H9 (cell line): ENCODE results near the gene ANKRD23. TPM values are rescaled to one million over a fixed set of nuclear protein-coding genes. Genes with fewer than 3 reads are reported as not detected.

Source experiments
- DNase-seq: peaks from one replicate; pipeline ENCODE4 v3.0.0-alpha.2; 2017
- H2AFZ ChIP-seq: one replicate; pipeline ENCODE4 v1.6.1; 2013; ENCODE audit warnings: mild to moderate bottlenecking, low read length, control low read depth, moderate library complexity
- H2AK5ac ChIP-seq: 2 replicates; pipeline ENCODE4 v1.6.1; 2013; ENCODE audit warnings: low read length, control low read depth, mixed read lengths; ENCODE audit not compliant: insufficient read length
- H2BK120ac ChIP-seq: one replicate; pipeline ENCODE4 v1.6.1; 2013; ENCODE audit warnings: low read depth, mild to moderate bottlenecking, low read length, control low read depth, inconsistent platforms; ENCODE audit not compliant: poor library complexity, severe bottlenecking
- H2BK12ac ChIP-seq: 2 replicates; pipeline ENCODE4 v1.6.1; 2013; ENCODE audit warnings: low read length, control low read depth, mixed read lengths, low read depth; ENCODE audit not compliant: insufficient read length
- H2BK15ac ChIP-seq: 2 replicates; pipeline ENCODE4 v1.6.1; 2013; ENCODE audit warnings: low read depth, low read length, control low read depth
- H2BK20ac ChIP-seq: one replicate; pipeline ENCODE4 v1.6.1; 2013; ENCODE audit warnings: low read depth, mild to moderate bottlenecking, low read length, control low read depth, inconsistent platforms; ENCODE audit not compliant: poor library complexity, severe bottlenecking
- H2BK5ac ChIP-seq: 2 replicates; pipeline ENCODE4 v1.6.1; 2013; ENCODE audit warnings: low read length, control low read depth, mixed read lengths; ENCODE audit not compliant: insufficient read length
- H3K14ac ChIP-seq: 2 replicates; pipeline ENCODE4 v1.6.1; 2013; ENCODE audit warnings: low read length, control low read depth; ENCODE audit not compliant: insufficient read depth
- H3K18ac ChIP-seq: 2 replicates; pipeline ENCODE4 v1.6.1; 2013; ENCODE audit warnings: low read depth, mild to moderate bottlenecking, mixed read lengths, low read length, control low read depth; ENCODE audit not compliant: insufficient read length
- H3K23ac ChIP-seq: 2 replicates; pipeline ENCODE4 v1.6.1; 2013; ENCODE audit warnings: low read length, control low read depth, mixed read lengths, low read depth; ENCODE audit not compliant: insufficient read length
- H3K23me2 ChIP-seq: 2 replicates; pipeline ENCODE4 v1.6.1; 2013; ENCODE audit warnings: low read depth, mild to moderate bottlenecking, mixed read lengths, low read length, control low read depth; ENCODE audit not compliant: insufficient read length, poor library complexity, severe bottlenecking
- H3K27ac ChIP-seq: 2 replicates; pipeline ENCODE4 v1.5.1; 2013; ENCODE audit warnings: low read length, control low read depth, mixed read lengths, low read depth; ENCODE audit not compliant: insufficient read length
- H3K27me3 ChIP-seq: 2 replicates; pipeline ENCODE4 v1.6.1; 2013; ENCODE audit warnings: low read length, control low read depth, inconsistent platforms; ENCODE audit not compliant: insufficient read depth
- H3K4ac ChIP-seq: 2 replicates; pipeline ENCODE4 v1.6.1; 2013; ENCODE audit warnings: low read depth, mild to moderate bottlenecking, control low read depth, inconsistent platforms, low read length, moderate library complexity
- H3K4me1 ChIP-seq: 2 replicates; pipeline ENCODE4 v1.6.1; 2013; ENCODE audit warnings: low read length, control low read depth, inconsistent platforms; ENCODE audit not compliant: insufficient read depth
- H3K4me2 ChIP-seq: 2 replicates; pipeline ENCODE4 v1.6.1; 2013; ENCODE audit warnings: low read length, control low read depth, mixed read lengths; ENCODE audit not compliant: insufficient read length, insufficient read depth
- H3K56ac ChIP-seq: 2 replicates; pipeline ENCODE4 v1.6.1; 2013; ENCODE audit warnings: low read depth, mild to moderate bottlenecking, mixed read lengths, low read length, control low read depth; ENCODE audit not compliant: insufficient read length
- H3K79me1 ChIP-seq: 2 replicates; pipeline ENCODE4 v1.6.1; 2013; ENCODE audit warnings: low read depth, mild to moderate bottlenecking, moderate library complexity, low read length, control low read depth, inconsistent platforms; ENCODE audit not compliant: insufficient read depth, poor library complexity, severe bottlenecking
- H3K79me2 ChIP-seq: 2 replicates; pipeline ENCODE4 v1.6.1; 2013; ENCODE audit warnings: low read length, control low read depth, inconsistent platforms; ENCODE audit not compliant: insufficient read depth
- H3K9ac ChIP-seq: 2 replicates; pipeline ENCODE4 v1.6.1; 2013; ENCODE audit warnings: low read length, control low read depth, mixed read lengths; ENCODE audit not compliant: insufficient read length; ENCODE audit errors: extremely low read depth
- H3K9me3 ChIP-seq: one replicate; pipeline ENCODE4 v1.6.1; 2013; ENCODE audit warnings: low read depth, low read length, inconsistent platforms; ENCODE audit not compliant: control insufficient read depth
- H3T11ph ChIP-seq: one replicate; pipeline ENCODE4 v1.6.1; 2013; ENCODE audit warnings: mild to moderate bottlenecking, low read length, control low read depth, inconsistent platforms
- H4K20me1 ChIP-seq: one replicate; pipeline ENCODE4 v1.6.1; 2013; ENCODE audit not compliant: control insufficient read depth, insufficient read length, insufficient read depth
- H4K5ac ChIP-seq: 2 replicates; pipeline ENCODE4 v1.6.1; 2013; ENCODE audit warnings: low read depth, mild to moderate bottlenecking, mixed read lengths, low read length, control low read depth; ENCODE audit not compliant: insufficient read length
- H4K8ac ChIP-seq: replicated peaks from 2 replicates; pipeline ENCODE4 v1.6.1; 2013; ENCODE audit warnings: low read length, control low read depth, mixed read lengths, low read depth; ENCODE audit not compliant: insufficient read length
- H4K91ac ChIP-seq: 2 replicates; pipeline ENCODE4 v1.6.1; 2013; ENCODE audit warnings: low read depth, mild to moderate bottlenecking, moderate library complexity, mixed read lengths, low read length, control low read depth; ENCODE audit not compliant: insufficient read length
- H3K27ac Mint-ChIP-seq, 3 experiments: 2 replicates in 2 of 3; 3 replicates in 1 of 3; pipeline ENCODE4 v1.8.0; 2020 to 2021; ENCODE audit warnings: mixed read lengths in 3 of 3, mild to moderate bottlenecking in 1 of 3, moderate library complexity in 1 of 3
- H3K27me3 Mint-ChIP-seq: 2 replicates; pipeline ENCODE4 v1.8.0; 2021; ENCODE audit warnings: low read depth, mild to moderate bottlenecking, moderate library complexity, mixed read lengths
- H3K36me3 Mint-ChIP-seq, 3 experiments: 2 replicates in 2 of 3; 3 replicates in 1 of 3; pipeline ENCODE4 v1.8.0; 2020 to 2021; ENCODE audit warnings: low read depth in 3 of 3, mixed read lengths in 3 of 3; ENCODE audit not compliant: insufficient read depth in 1 of 3
- H3K4me1 Mint-ChIP-seq, 2 experiments: 2 replicates each; pipeline ENCODE4 v1.8.0; 2020; ENCODE audit warnings: mixed read lengths in 2 of 2
- H3K4me3 Mint-ChIP-seq, 2 experiments: 2 replicates in 1 of 2; 3 replicates in 1 of 2; pipeline ENCODE4 v1.8.0; 2020 to 2021; ENCODE audit warnings: mild to moderate bottlenecking in 2 of 2, mixed read lengths in 2 of 2, moderate library complexity in 1 of 2
- H3K9me3 Mint-ChIP-seq, 2 experiments: 2 replicates in 1 of 2; 3 replicates in 1 of 2; pipeline ENCODE4 v1.8.0; 2020; ENCODE audit warnings: mild to moderate bottlenecking in 2 of 2, mixed read lengths in 2 of 2, moderate library complexity in 1 of 2
- WGBS: extraction: QIAGEN DNeasy Blood & Tissue Kit; methylation state at CpG from one replicate; pipeline ENCODE4 v1.1.7; 2013; ENCODE audit warnings: missing lambda C conversion rate, low lambda C conversion rate, mixed read lengths; ENCODE audit not compliant: insufficient read length; ENCODE audit errors: extremely low coverage; 5-methylcytosine and 5-hydroxymethylcytosine counted together
- total RNA-seq: library from RNA; stranded (reverse); gene quantifications from 2 replicates; pipeline ENCODE4 v1.2.1, GENCODE V29; 2021
- TF ChIP-seq, protein P1 (sequence below): fragments of 200-600 bp; sonication (generic); conservative IDR thresholded peaks from 3 replicates; pipeline ENCODE4 v1.8.0; 2021; ENCODE audit warnings: antibody characterized with exemption, mild to moderate bottlenecking

ANKRD23 gene
- total RNA-seq, 1 experiment from 2014 or later, result 2.4 TPM

- H3K36me3 Mint-ChIP-seq, result peaks cover 8 to 11% (median 9%) of the 10 kb centered on the region in 3 experiments; a peak in 6 of 7 replicates
- no peaks in the 10 kb centered on the region for H4K20me1 ChIP-seq
- no peak overlapping the region for H2BK12ac ChIP-seq
- no peak overlapping the region for H3T11ph ChIP-seq
- no peaks in the 10 kb centered on the region for H3K23me2 ChIP-seq
- no peak overlapping the region for H3K4me2 ChIP-seq
- H3K27me3 Mint-ChIP-seq, result no peaks in the 10 kb centered on the region; the same call in 1 of the 2 replicates
- H4K8ac ChIP-seq, result no peak overlapping the region
- no peaks in the 10 kb centered on the region for H3K4me1 ChIP-seq
- TF ChIP-seq, protein P1, sequence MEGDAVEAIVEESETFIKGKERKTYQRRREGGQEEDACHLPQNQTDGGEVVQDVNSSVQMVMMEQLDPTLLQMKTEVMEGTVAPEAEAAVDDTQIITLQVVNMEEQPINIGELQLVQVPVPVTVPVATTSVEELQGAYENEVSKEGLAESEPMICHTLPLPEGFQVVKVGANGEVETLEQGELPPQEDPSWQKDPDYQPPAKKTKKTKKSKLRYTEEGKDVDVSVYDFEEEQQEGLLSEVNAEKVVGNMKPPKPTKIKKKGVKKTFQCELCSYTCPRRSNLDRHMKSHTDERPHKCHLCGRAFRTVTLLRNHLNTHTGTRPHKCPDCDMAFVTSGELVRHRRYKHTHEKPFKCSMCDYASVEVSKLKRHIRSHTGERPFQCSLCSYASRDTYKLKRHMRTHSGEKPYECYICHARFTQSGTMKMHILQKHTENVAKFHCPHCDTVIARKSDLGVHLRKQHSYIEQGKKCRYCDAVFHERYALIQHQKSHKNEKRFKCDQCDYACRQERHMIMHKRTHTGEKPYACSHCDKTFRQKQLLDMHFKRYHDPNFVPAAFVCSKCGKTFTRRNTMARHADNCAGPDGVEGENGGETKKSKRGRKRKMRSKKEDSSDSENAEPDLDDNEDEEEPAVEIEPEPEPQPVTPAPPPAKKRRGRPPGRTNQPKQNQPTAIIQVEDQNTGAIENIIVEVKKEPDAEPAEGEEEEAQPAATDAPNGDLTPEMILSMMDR, result no peak
- H3K79me2 ChIP-seq, result no peaks in the 10 kb centered on the region
- H2BK5ac ChIP-seq, result no peak overlapping the region
- no peak overlapping the region for H2AK5ac ChIP-seq
- no peak overlapping the region for H3K27ac Mint-ChIP-seq
- no peak overlapping the region for H4K5ac ChIP-seq
- H3K79me1 ChIP-seq, result no peaks in the 10 kb centered on the region
- no peak overlapping the region for H3K14ac ChIP-seq
- H3K27me3 ChIP-seq, result no peaks in the 10 kb centered on the region
- no peak overlapping the region for H3K27ac ChIP-seq
- H3K56ac ChIP-seq, result no peak overlapping the region
- H3K4me1 Mint-ChIP-seq, result peaks cover 3% of the 10 kb centered on the region in 2 experiments; a peak in 2 of 4 replicates
- H2BK15ac ChIP-seq, result no peak overlapping the region
- no peak overlapping the region for H4K91ac ChIP-seq
- H3K23ac ChIP-seq, result no peak overlapping the region
- no peak overlapping the region for H3K9ac ChIP-seq
- no peak overlapping the region for H2BK20ac ChIP-seq
- H3K9me3 ChIP-seq, result no peaks in the 10 kb centered on the region
- no peak overlapping the region for H2AFZ ChIP-seq
- no peak overlapping the region for H3K4ac ChIP-seq
- no CpG with 5 or more reads among the region's 12 CpGs for WGBS
- H3K18ac ChIP-seq, result no peak overlapping the region
- no peak overlapping the region for H3K4me3 Mint-ChIP-seq
- H2BK120ac ChIP-seq, result no peak overlapping the region
- no peak for DNase-seq
- peaks cover 0 to 4% of the 10 kb centered on the region in 2 experiments; a peak in 1 of 5 replicates for H3K9me3 Mint-ChIP-seq
Observed at GRCh38 chr2:96809951-96810782, 33.7 kb downstream of the ANKRD23 start.
